OCI-LY7 (cell line): ENCODE results near the gene C1orf35. TPM values are rescaled to one million over a fixed set of nuclear protein-coding genes. Genes with fewer than 3 reads are reported as not detected.

Experiments
- BruUV-seq: library from RNA; stranded (reverse); fragments of 400-500 nt; replicated peaks from 2 replicates; lab custom pipeline; 2021; lab: Mats Ljungman, UMichigan
- CTCF ChIA-PET: fragments of 300-600 bp; sonication (Branson Sonifier 250); formaldehyde crosslinking; loops from one replicate; lab custom pipeline; 2022; ENCODE audit warnings: antibody characterized with exemption; ENCODE audit not compliant: unreplicated experiment; lab: Charles Lee
- POLR2A ChIA-PET: fragments of 300-600 bp; sonication (Branson Sonifier 250); formaldehyde crosslinking; loops from one replicate; lab custom pipeline; 2022; ENCODE audit warnings: antibody characterized with exemption; lab: Charles Lee
- DNase-seq: peaks from one replicate; pipeline ENCODE4 v3.0.0-alpha.2; 2015; ENCODE audit warnings: low spot score
- H2AFZ ChIP-seq: fragments of 200-600 bp; sonication (generic), shearing (Covaris generic); 2 replicates; pipeline ENCODE4 v1.6.1; 2014; ENCODE audit warnings: mild to moderate bottlenecking, antibody characterized with exemption, low read length, moderate library complexity
- H3K27ac ChIP-seq: fragments of 200-600 bp; sonication (generic); 2 replicates; pipeline ENCODE4 v1.5.1; 2014; ENCODE audit warnings: mixed run types, low read depth, mild to moderate bottlenecking, moderate library complexity, low read length, inconsistent platforms; ENCODE audit not compliant: poor library complexity, severe bottlenecking
- H3K36me3 ChIP-seq: fragments of 200-600 bp; sonication (generic); 2 replicates; pipeline ENCODE4 v1.6.1; 2014; ENCODE audit warnings: mild to moderate bottlenecking, antibody characterized with exemption, low read length, moderate library complexity, mixed read lengths; ENCODE audit not compliant: insufficient read depth
- H3K4me1 ChIP-seq: fragments of 200-600 bp; sonication (generic); 2 replicates; pipeline ENCODE4 v1.5.1; 2014; ENCODE audit warnings: mild to moderate bottlenecking, low read length; ENCODE audit not compliant: insufficient read depth, poor library complexity, severe bottlenecking
- H3K4me2 ChIP-seq: fragments of 200-600 bp; sonication (generic); 2 replicates; pipeline ENCODE4 v1.6.1; 2014; ENCODE audit warnings: mild to moderate bottlenecking, low read length
- H3K4me3 ChIP-seq: fragments of 200-600 bp; sonication (generic); 2 replicates; pipeline ENCODE4 v1.5.1; 2014; ENCODE audit warnings: mild to moderate bottlenecking, low read depth, low read length; ENCODE audit not compliant: poor library complexity, severe bottlenecking
- H3K79me2 ChIP-seq: fragments of 200-600 bp; sonication (generic); 2 replicates; pipeline ENCODE4 v1.6.1; 2016; ENCODE audit warnings: low read depth, mild to moderate bottlenecking, low read length, moderate library complexity, mixed read lengths; ENCODE audit not compliant: insufficient read depth
- H3K9me2 ChIP-seq: fragments of 200-600 bp; sonication (generic); 2 replicates; pipeline ENCODE4 v1.6.1; 2016; ENCODE audit warnings: mild to moderate bottlenecking, low read length, mixed read lengths; ENCODE audit not compliant: insufficient read depth
- H3K9me3 ChIP-seq: fragments of 200-600 bp; sonication (generic); 2 replicates; pipeline ENCODE4 v1.6.1; 2014; ENCODE audit warnings: mild to moderate bottlenecking, mixed run types, low read length, mixed read lengths
- H4K20me1 ChIP-seq: fragments of 200-600 bp; sonication (generic); 2 replicates; pipeline ENCODE4 v1.6.1; 2014; ENCODE audit warnings: mild to moderate bottlenecking, antibody characterized with exemption, low read length, moderate library complexity, mixed read lengths; ENCODE audit not compliant: insufficient read depth
- EZH2phosphoT487 ChIP-seq: fragments of 200-600 bp; sonication (generic); IDR thresholded peaks from 2 replicates; pipeline ENCODE4 v1.6.1; 2018; ENCODE audit warnings: low read depth, borderline replicate concordance, mild to moderate bottlenecking, mixed run types, antibody characterized with exemption, low read length, moderate library complexity, mixed read lengths
- intact Hi-C: fragments of 100-400 bp; cut with micrococcal nuclease; formaldehyde crosslinking; loops from one replicate; pipeline ENCODE4 v1.10.0; 2022; ENCODE audit not compliant: unreplicated experiment
- total RNA-seq, 2 experiments: library from RNA; depleted of rRNA in 1 of 2; stranded (reverse); fragments of >200 nt in 1 of 2; shearing (Covaris generic) in 1 of 2; gene quantifications; 2 replicates each; pipeline ENCODE4 v1.2.3, GENCODE V29; 2014 to 2022
- TF ChIP-seq, protein P1 (sequence below): fragments of 200-600 bp; sonication (generic); conservative IDR thresholded peaks from 2 replicates; pipeline ENCODE4 v1.5.1; 2014; ENCODE audit warnings: mild to moderate bottlenecking, antibody characterized with exemption, low read length, moderate library complexity, mixed read lengths

Gene C1orf35
- total RNA-seq, 2 experiments from 2014 or later: 30.7 to 33.3 TPM

DNA sequence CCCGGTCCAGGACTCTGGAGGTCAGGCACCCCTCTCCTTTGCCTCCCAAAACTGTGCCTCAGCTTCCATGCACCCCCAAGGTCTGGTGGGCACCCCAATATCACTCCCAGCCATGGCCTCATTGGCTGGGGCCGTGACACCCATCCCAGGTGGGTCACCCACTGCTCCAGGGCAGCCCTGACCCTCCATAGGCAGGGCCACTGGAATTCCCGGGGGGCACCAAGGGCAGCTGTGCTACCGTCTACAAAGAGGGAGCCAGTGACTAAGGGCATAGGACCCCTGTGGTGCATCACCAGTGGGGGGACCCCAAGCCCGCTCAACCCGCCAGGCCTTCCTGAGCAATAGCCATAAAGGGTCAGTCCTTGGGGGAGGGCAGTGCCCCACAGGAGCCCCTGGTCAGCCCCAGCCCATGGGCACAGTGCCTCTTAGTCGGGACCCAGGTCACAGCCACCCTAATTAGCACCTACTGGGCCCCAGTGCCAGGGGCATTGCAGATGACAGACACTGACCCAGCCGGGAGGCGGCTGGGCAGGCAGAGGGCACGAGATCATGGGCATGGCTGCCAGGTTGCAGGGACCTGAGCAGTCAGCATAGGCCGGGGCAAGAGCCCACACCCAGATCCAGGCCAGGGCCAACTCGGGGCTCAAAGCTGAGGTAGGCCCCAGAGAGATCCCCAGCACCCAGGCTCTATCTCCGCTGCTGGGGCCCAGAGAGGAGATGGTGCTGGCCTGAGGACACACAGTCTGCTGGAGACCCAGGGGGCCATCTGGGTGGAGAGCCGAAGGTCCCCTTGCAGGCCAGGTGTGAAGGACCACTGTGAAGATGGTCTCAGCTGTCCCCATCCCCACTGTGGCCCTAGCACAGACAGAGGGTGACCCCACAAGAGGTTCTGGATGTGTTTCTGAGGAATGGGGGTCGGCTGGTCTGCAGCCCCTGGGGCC, 39.6 kb downstream of the C1orf35 start:
- no TSS peak for BruUV-seq
- no peaks in the 10 kb centered on the region for H3K36me3 ChIP-seq
- H2AFZ ChIP-seq: no peak overlapping the region
- H3K4me2 ChIP-seq: no peak overlapping the region
- CTCF ChIA-PET: no interaction called here
- no peak for DNase-seq
- H3K27ac ChIP-seq: no peak overlapping the region
- TF ChIP-seq, protein P1, sequence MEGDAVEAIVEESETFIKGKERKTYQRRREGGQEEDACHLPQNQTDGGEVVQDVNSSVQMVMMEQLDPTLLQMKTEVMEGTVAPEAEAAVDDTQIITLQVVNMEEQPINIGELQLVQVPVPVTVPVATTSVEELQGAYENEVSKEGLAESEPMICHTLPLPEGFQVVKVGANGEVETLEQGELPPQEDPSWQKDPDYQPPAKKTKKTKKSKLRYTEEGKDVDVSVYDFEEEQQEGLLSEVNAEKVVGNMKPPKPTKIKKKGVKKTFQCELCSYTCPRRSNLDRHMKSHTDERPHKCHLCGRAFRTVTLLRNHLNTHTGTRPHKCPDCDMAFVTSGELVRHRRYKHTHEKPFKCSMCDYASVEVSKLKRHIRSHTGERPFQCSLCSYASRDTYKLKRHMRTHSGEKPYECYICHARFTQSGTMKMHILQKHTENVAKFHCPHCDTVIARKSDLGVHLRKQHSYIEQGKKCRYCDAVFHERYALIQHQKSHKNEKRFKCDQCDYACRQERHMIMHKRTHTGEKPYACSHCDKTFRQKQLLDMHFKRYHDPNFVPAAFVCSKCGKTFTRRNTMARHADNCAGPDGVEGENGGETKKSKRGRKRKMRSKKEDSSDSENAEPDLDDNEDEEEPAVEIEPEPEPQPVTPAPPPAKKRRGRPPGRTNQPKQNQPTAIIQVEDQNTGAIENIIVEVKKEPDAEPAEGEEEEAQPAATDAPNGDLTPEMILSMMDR: no peak
- TF ChIP-seq EZH2phosphoT487: no peak
- H3K9me3 ChIP-seq: no peaks in the 10 kb centered on the region
- POLR2A ChIA-PET: no interaction called here
- no peaks in the 10 kb centered on the region for H3K79me2 ChIP-seq
- intact Hi-C loops: no loop called here
- H3K9me2 ChIP-seq: no peaks in the 10 kb centered on the region
- H4K20me1 ChIP-seq: no peaks in the 10 kb centered on the region
- H3K4me1 ChIP-seq: peaks cover 5% of the 10 kb centered on the region
- no peak overlapping the region for H3K4me3 ChIP-seq

DNA sequence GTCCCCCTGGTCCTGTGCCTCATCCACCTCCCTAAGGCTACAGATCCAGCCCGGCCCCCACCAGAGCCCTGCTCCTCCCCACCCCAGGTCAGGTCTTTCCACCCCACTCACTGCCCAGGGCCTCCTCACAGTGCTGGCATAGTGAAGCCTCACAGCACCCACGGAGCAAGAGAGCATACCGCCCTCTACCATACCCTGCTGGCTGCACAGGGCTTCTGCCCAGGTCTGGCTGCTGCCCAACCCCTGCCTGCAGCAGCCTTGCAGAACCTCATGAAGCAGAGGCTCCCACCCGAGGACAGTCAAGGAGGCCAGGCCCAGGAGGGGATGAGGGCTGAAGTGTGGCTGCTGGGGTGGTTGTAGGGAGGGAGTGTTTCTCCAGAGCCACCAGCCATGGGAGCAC, 40.3 kb downstream of the C1orf35 start:
- TF ChIP-seq EZH2phosphoT487: no peak
- Histone ChIP-seq H2AFZ (no peak overlapping the region), H3K9me2 (no peaks in the 10 kb centered on the region), H3K36me3 (no peaks in the 10 kb centered on the region), H3K9me3 (no peaks in the 10 kb centered on the region), H4K20me1 (no peaks in the 10 kb centered on the region), H3K79me2 (no peaks in the 10 kb centered on the region), H3K4me3 (no peak overlapping the region), H3K27ac (no peak overlapping the region), H3K4me1 (peaks cover 5% of the 10 kb centered on the region), H3K4me2 (no peak overlapping the region)
- DNase-seq: no peak
- CTCF ChIA-PET: no interaction called here
- intact Hi-C loops: no loop called here
- POLR2A ChIA-PET: no interaction called here
- no TSS peak for BruUV-seq

- Histone ChIP-seq H4K20me1 (no peaks in the 10 kb centered on the region), H3K27ac (no peak overlapping the region), H3K36me3 (no peaks in the 10 kb centered on the region), H3K4me1 (peaks cover 5% of the 10 kb centered on the region), H3K4me3 (no peak overlapping the region), H3K4me2 (no peak overlapping the region), H3K9me2 (no peaks in the 10 kb centered on the region), H3K9me3 (no peaks in the 10 kb centered on the region), H3K79me2 (no peaks in the 10 kb centered on the region), H2AFZ (no peak overlapping the region)
- ChIA-PET CTCF (no interaction called here), POLR2A (no interaction called here)
- TF ChIP-seq EZH2phosphoT487: no peak
- TF ChIP-seq, protein P1: no peak
- BruUV-seq: no TSS peak
- intact Hi-C loops: no loop called here
- DNase-seq: no peak
Measured at GRCh38 chr1:228062085-228062791, 40.9 kb downstream of the C1orf35 start.
